GM19328 (cell line): ENCODE measurements around the gene MIP.
"Not testable (repeated sequence)": the region's sequence is repeated elsewhere in the genome, so short reads cannot be mapped to it uniquely, and the experiment has no call there.

Experiments
- ATAC-seq: cut with Tn5 transposase; IDR thresholded peaks from one replicate; pipeline ENCODE4 v1.9.1; 2021; ENCODE audit warnings: mild to moderate bottlenecking, moderate library complexity; ENCODE audit not compliant: unreplicated experiment

Gene MIP

DNA sequence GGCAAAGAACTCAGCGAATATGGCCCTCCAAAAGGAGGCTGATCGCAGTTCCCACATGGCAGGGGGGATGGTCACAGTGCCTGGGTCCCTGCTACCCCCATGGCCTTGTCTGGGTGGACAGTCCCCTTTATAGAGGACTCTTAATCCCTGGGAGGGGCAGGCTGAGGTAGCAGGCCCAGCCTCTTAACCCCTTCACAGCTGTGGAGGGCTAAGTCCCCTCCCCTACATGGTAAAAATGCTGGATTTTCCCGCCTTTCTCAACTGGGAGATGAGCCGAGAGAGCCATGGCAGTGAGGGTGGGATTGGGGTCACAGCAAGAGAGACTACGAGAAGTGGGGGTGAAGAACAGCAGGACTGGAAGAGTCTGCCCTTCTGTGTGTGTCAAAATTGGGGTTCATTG, at the start of gene MIP:
Gene MIP, minus strand, starts transcription at position 101 of the 400 bp plus-strand sequence. Its CDS starts 44 bp downstream, at position 57.
- no peak for ATAC-seq

DNA sequence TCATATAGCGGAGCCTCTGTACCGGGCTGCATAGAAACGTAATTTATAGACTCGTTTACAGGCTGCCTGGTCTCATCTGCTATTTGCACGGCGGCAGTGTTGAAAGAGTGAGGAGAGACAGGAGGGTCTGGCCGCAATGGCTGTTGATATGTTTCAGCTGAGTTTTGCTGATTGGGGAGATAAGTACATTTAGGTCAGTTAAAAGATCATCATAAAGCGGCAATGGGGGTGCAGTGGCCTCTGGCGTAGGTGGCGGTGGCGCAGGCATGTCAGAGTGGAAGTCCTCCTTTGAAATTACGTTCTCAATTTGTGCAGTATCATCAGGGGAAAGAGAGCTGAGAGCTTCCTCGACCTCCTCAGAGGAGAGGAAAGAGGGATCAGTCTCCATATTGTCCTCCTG, 45.4 kb upstream of the MIP start:
- ATAC-seq: not testable (repeated sequence)

DNA sequence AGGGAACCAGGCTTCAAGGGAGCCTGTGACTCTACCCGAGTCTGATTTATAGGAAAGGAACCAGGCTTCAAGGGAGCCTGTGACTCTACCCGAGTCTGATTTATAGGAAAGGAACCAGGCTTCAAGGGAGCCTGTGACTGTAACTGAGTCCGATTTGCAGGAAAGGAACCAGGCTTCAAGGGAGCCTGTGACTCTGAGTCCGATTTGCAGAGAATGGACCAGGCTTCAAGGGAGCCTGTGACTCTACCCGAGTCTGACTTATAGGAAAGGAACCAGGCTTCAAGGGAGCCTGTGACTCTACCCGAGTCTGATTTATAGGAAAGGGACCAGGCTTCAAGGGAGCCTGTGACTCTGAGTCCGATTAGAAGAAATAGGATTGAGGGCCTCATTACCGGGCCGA, 45.0 kb upstream of the MIP start:
- not testable (repeated sequence) for ATAC-seq

DNA sequence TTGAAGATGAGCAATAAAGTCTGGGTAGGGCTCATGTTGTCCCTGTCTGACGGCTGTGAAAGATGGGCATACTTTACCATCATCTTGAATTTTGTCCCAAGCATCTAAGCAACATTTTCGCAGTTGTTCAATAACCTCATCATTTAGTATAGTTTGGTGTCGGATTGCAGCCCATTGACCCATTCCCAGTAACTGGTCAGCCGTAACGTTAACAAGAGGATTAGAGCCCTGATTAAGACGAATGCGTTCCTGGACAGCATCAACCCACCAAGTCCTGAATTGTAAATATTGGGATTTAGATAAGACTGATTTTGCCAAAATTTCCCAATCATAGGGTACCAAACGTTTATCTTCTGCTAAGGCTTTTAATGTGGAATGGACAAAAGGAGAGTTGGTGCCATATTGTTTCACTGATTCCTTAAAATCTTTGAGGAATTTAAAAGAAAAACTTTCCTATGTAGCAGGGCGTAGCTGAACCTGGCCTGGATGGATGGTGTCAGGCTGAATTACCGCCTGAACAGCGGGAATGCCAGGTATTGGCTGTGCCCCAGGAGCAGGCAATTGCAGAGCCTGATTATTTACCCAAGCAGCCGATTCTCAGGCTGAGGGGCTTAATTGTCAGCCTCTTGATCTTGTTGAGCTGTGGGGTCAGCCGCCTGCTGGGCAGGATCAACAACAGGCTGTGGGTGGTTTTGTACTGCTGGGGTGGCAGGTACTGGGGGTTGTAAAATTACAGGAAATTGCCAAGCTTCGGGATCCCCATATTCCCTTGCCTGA, 43.9 kb upstream of the MIP start:
- ATAC-seq: not testable (repeated sequence)

DNA sequence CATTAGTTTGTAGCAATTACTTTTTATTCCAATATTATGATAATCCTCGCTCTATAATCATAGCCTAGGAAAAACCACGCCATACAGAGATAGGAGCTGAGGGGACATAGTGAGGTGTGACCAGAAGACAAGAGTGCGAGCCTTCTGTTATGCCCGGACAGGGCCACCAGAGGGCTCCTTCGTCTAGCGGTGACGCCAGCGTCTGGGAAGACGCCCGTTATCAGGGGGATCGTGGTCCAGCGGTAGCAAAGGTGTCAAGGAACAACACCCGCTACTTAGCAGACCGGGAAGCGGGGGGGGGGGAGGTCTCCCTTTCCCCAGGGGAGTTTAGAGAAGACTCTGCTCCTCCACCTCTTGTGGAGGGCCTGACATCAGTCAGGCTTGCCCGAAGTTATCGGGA, 42.2 kb upstream of the MIP start:
- not testable (repeated sequence) for ATAC-seq

DNA sequence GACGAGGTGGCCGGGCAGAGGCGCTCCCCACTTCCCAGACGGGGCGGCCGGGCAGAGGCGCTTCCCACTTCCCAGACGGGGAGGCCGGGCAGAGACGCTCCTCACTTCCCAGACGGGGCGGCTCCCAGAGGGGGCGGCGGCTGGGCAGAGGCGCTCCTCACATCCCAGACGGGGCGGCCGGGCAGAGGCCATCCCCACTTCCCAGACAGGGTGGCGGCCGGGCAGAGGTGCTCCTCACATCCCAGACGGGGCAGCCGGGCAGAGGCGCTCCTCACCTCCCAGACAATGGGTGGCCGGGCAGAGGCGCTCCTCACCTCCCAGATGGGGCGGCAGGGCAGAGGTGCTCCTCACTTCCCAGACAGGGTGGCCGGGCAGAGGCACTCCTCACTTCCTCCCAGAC, 40.0 kb upstream of the MIP start:
- not testable (repeated sequence) for ATAC-seq

DNA sequence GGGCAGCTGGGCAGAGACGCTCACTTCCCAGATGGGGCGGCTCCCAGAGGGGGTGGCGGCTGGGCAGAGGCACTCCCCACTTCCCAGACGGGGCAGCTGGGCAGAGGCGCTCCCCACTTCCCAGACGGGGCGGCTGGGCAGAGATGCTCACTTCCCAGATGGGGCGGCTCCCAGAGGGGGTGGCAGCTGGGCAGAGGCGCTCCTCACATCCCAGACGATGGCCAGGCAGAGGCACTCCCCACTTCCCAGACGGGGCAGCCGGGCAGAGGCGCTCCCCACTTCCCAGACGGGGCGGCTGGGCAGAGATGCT, 39.6 kb upstream of the MIP start:
- ATAC-seq: not testable (repeated sequence)

DNA sequence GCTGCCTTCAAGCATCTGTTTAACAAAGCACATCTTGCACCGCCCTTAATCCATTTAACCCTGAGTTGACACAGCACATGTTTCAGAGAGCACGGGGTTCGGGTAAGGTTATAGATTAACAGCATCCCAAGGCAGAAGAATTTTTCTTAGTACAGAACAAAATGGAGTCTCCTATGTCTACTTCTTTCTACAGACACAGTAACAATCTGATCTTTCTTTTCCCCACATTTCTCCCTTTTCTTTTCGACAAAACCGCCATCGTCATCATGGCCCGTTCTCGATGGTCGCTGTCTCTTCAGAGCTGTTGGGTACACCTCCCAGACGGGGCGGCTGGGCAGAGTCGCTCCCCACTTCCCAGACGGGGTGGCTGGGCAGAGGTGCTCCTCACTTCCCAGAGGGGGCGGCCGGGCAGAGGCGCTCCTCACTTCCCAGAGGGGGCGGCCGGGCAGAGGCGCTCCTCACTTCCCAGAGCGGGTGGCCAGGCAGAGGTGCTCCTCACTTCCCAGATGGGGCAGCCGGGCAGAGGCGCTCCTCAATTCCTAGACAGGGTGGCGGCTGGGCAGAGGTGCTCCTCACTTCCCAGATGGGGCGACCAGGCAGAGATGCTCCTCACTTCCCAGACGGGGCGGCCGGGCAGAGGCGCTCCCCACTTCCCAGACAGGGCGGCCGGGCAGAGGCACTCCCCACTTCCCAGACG, 39.1 kb upstream of the MIP start:
- ATAC-seq: not testable (repeated sequence)

DNA sequence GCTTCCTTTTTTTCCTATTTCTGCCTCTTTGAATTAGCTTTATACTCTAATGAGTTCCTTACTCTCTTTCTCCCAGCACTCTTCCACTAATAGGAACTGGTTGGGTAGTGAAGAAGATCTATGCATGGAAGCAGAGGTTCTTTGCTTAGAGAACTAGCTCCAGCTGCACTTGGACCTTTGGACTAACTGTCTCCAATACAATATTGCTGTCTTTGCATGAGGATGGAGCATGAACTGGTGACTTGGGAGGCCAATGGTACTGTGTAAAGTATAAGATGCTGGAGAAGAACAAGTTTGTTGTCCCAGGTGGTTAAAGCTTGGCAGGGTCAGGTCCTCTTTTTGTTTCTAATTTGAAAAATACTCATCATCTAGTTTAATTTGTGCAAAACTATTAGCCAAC, 35.9 kb upstream of the MIP start:
- no peak for ATAC-seq

DNA sequence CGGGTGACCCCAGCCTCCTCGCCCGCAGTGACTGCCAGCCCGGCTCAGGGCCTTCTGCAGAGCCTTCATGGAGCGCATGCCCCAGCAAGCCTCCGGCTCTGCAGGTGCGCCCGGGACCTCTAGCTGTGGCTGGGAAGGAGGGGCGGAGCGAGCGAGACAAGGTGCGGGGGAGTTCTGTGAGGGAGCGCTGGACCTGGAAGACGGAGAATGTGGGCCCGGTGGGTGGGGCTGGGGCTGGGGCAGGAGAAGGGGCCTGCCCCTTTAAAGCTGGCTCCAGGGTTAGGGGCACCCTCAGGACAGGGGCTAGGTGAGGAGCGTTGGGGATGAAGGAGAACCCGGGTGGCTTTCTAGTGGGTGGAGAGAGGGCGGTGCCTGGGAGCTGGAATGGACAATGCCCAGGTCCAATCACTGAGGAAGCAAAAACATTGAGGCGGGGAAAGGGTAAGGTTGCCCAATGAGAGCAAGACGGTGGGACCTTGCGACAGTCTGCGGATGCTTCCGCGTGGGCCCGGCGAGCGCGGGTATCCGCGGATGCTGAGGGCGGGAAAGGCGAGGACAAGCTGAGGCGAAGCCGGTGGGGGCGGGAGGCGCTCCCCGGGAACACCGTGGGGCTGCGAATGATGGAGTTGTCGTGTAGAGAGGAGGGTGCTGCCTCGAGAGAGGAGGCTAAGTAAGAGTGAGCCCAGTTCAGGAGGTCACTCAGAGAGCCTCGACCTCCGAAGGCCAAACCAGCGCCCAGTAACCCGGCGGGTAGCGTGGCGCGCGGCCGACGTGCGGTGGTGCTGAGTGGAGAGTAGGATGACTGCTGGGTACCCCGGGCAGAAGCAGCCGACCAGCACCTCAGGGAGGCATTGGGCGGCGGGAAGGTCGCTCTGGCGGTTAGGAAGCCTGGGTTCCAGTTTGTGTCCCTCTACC, 33.8 kb upstream of the MIP start, which contains the start of gene GLS2:
Gene GLS2, minus strand, starts transcription at position 121 of the 915 bp plus-strand sequence. Its CDS starts 43 bp downstream, at position 78.
- ATAC-seq: peak; percentile 86

DNA sequence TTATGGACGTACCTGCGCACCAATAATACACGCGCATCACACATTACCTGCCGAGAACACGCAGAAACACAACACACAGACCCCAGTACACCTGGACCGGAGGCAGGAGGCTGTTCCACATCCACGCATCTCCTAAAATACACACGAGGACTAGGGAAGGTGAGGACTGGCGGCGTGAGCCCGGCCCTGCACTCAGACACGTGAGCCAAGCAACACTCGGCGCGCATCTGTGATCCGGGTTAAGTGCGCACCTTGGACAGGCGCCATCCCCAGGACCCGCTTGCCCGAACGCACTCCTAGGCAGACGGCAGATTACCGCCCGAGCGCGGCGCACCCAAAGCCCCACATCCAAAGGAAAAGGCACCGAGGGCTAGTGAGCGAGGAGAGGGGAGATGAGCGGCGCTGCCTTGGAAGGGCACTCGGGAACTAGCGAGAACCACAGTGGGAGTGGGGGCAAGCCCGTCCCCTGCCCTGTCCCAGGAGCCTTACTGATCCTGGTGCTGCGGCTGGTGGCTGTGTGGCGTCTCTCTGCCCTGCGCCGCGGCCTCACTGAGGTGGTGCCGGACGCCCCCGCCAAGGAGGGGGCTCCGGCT, 33.1 kb upstream of the MIP start:
- peak; percentile 24 for ATAC-seq

DNA sequence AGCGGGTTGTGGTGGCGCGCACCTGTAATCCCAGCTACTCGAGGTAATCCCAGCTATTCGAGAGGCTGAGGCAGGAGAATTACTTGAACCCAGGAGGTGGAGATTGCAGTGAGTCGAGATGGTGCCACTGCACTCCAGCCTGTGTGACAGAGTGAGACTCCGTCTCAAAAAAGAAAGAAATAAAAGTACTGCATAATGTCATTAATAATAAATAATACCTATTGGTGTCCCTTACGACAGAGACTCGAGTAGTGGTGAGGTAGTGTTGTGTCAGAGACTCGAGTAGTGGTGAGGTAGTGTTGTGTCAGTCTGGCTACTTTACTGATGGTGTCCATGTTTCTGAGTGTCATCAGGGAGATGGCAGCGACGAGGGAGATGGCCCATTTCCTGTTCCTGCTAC, 32.2 kb upstream of the MIP start:
- ATAC-seq: no peak

DNA sequence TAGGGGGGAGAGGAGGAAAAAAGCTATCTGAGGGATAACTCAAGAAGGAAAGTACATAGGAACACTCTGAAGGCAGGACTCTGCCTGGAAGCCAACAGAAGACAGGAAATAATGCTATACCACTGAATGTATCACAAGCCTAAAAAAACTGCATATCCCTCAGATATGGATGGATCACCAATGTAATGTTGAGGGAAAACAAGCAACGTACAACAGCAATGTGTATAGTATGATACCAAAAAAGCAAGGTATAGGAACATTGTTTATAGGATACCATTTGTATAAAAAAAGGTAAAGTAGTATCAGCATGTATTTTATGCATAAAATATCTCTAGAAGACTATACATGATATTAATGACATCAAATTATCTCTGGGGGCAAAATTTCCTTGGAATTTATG, 30.1 kb upstream of the MIP start:
- ATAC-seq: no peak

DNA sequence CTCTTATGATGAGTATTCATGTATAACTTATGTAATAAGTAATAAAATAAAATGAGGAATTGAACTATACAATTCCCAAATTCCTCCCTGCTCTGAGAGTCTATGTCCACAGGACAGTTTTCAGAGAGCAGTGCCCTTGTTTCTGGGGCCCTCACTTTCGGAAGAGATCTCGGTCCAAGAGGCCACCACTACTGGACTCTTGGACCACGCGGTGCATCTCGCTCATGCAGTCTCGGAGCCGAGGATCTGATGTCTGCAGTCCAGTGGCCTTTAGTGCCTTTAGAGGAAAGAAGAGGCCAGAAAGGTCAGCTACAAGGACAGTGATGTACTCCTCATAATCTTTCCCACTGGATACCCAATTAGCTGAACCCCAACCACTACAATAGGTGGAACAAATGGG, 25.2 kb upstream of the MIP start:
- ATAC-seq: no peak

DNA sequence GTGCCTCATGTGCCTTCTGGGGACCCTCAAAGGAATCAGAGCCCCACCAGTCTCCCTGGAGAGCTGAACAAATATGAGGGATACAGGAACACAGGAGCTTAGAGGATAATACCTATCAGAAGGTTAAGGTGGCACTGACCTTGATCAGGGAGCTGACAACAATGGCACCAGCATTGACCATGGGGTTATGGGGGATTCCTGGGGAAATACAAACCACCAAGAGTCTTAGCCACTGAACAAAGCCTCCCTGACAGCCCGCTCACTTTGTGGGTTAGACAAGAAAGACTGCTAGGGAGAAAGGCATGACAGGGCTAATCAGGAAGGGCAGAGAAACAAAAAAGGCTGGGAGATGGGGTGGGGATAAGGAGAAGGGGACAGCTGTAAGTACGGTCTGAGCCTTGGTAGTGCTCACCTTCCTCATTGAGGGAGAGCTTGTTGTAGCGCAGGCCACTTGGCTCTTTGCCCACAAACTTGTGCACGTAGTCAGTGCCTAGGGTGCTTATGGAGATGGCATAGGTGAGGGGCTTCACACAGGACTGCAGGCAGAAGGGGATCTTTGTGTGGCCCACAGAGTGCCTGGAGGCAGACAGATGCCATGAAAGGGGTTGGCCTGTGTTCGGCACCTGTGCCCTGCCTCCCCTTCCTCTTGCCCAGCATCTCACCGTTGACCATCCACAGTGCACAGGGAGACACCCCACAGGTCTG, 23.2 kb upstream of the MIP start:
- no peak for ATAC-seq

DNA sequence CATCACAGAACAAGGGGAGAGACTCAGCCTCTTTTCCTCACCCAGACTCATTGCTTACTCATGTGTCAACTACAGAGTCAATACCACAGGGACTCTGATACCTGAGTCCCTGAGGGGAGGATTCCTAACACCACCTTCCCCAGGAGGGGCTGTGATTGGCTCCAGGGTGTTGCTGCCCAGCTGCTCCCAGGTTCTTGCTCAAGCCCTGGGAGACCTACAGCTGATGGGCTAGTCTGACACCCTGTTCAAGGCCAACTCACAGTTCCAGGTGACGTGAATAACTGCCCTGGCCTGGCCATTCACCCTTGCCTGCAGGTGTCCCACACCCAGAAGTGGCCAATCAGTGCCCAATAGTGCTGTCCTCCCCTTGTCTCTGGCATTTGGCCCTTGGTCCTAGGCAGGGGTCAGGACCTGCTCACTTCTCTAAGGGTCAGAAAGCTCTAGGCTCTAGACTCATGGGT, 22.5 kb upstream of the MIP start:
- ATAC-seq: no peak

DNA sequence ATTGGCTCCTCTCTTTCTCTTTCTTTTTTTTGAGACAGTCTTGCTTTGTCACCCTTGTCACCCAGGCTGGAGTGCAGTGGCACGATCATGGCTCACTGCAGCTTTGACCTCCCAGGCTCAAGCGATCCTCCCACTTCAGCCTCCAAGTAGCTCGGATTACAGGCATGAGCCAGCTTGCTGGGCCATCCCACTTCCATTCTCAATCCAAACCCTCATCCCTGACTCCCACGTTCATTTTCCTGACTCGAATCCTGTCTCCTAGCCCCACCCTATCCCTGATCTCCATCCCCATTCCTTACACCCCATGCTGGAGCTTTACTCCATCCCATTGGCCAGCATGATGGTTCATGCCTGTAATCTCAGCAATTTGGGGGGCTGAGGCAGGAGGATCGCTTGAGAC, 21.7 kb upstream of the MIP start:
- ATAC-seq: no peak

DNA sequence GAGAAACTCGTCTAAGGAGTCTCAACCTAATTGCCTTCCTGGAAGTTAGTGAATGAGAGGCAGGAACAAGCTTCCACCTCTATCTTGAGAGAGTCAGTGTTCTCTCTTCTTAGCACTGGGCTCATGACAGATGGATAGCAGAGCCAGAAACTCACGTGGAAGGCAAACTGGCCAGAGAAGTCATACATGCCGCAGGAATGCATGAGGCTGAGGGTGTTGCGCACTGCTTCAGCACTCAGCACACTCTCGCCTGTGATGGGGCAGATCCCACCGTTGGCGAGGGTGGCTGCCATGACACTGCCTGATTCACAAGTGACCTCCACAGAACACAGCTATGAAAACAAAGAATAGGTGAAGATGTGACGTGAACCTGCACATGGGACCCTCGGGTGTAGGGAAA, 19.9 kb upstream of the MIP start:
- no peak for ATAC-seq

DNA sequence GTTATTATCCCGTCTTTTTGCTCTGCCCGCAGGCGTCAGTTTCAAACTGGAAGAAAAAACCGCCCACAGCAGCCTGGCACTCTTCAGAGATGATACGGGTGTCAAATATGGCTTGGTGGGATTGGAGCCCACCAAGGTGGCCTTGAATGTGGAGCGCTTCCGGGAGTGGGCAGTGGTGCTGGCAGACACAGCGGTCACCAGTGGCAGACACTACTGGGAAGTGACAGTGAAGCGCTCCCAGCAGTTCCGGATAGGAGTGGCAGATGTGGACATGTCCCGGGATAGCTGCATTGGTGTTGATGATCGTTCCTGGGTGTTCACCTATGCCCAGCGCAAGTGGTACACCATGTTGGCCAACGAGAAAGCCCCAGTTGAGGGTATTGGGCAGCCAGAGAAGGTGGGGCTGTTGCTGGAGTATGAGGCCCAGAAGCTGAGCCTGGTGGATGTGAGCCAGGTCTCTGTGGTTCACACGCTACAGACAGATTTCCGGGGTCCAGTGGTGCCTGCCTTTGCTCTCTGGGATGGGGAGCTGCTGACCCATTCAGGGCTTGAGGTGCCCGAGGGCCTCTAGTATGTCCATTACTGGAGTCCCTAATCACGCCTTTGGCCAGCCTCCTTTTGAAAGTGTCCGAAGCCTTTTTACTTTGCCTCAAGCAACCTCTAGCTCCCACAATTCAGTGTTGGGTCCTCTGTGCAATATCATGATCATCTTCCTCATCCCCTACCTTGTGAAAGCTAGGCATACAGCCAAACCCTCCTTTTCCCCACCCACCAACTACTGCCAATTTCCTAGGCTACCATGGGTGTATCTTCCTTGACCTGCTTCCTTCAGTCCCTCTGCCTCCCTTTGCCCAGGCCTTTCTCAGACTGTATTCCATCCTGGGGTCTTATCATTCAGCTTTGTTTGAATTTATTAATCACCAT, 14.8 kb upstream of the MIP start:
- no peak for ATAC-seq
